HG02840 (cell line): ENCODE data around the gene TYW1.
"Not testable (repeated sequence)": the region's sequence is repeated elsewhere in the genome, so short reads cannot be mapped to it uniquely, and the experiment has no call there.

ENCODE experiments used
- ATAC-seq: cut with Tn5 transposase; IDR thresholded peaks from one replicate; pipeline ENCODE4 v1.9.1; 2021; ENCODE audit warnings: mild to moderate bottlenecking, moderate library complexity, moderate number of reproducible peaks; ENCODE audit not compliant: unreplicated experiment, low FRiP score

The TYW1 gene

GRCh38 chr7:67042781-67043558 is 46.3 kb downstream of the TYW1 start:
- not testable (repeated sequence) for ATAC-seq

GRCh38 chr7:67043559-67043930 is 46.9 kb downstream of the TYW1 start:
- not testable (repeated sequence) for ATAC-seq

GRCh38 chr7:67045496-67045995 is 48.9 kb downstream of the TYW1 start:
- ATAC-seq: no peak

- not testable (repeated sequence) for ATAC-seq
Measured at GRCh38 chr7:67046819-67047218, 50.2 kb downstream of the TYW1 start.

GRCh38 chr7:67049908-67050307 is 53.3 kb downstream of the TYW1 start:
- ATAC-seq: not testable (repeated sequence)

GRCh38 chr7:67052161-67052560 is 55.5 kb downstream of the TYW1 start:
- not testable (repeated sequence) for ATAC-seq

- ATAC-seq: no peak
Measured at GRCh38 chr7:67056683-67057082, 60.0 kb downstream of the TYW1 start.

GRCh38 chr7:67061321-67061720 is 64.7 kb downstream of the TYW1 start:
- ATAC-seq: not testable (repeated sequence)

- not testable (repeated sequence) for ATAC-seq
Measured at GRCh38 chr7:67062802-67063201, 66.2 kb downstream of the TYW1 start.

GRCh38 chr7:67066950-67067622 is 70.5 kb downstream of the TYW1 start:
- ATAC-seq: not testable (repeated sequence)

- not testable (repeated sequence) for ATAC-seq
Measured at GRCh38 chr7:67076120-67076519, 79.5 kb downstream of the TYW1 start.

GRCh38 chr7:67082880-67083279 is 86.2 kb downstream of the TYW1 start:
- not testable (repeated sequence) for ATAC-seq

GRCh38 chr7:67089261-67089660 is 92.6 kb downstream of the TYW1 start:
- ATAC-seq: not testable (repeated sequence)

- ATAC-seq: not testable (repeated sequence)
Measured at GRCh38 chr7:67091053-67091452, 94.4 kb downstream of the TYW1 start.

- not testable (repeated sequence) for ATAC-seq
Measured at GRCh38 chr7:67098031-67098430, 101.4 kb downstream of the TYW1 start.

- ATAC-seq: not testable (repeated sequence)
Measured at GRCh38 chr7:67099406-67099805, 102.8 kb downstream of the TYW1 start.

- ATAC-seq: not testable (repeated sequence)
Measured at GRCh38 chr7:67100038-67100437, 103.4 kb downstream of the TYW1 start.

- no peak for ATAC-seq
Measured at GRCh38 chr7:67100956-67101361, 104.3 kb downstream of the TYW1 start.

GRCh38 chr7:67104937-67105336 is 108.3 kb downstream of the TYW1 start:
- not testable (repeated sequence) for ATAC-seq

- ATAC-seq: no peak
Measured at GRCh38 chr7:67105377-67105776, 108.7 kb downstream of the TYW1 start.

GRCh38 chr7:67106255-67106654 is 109.6 kb downstream of the TYW1 start:
- ATAC-seq: not testable (repeated sequence)
